Fibroblast of lung (primary cell): Measurements from ENCODE around the gene MED31.

Experiments
- EZH2 ChIP-seq: IDR thresholded peaks from 2 replicates; pipeline ENCODE4 v1.5.1; 2012; ENCODE audit warnings: low read length, control low read depth, mild to moderate bottlenecking; ENCODE audit errors: missing control alignments
- TF ChIP-seq, protein P1 (sequence below), 2 donors: IDR thresholded peaks in 1 of 2; conservative IDR thresholded peaks in 1 of 2; 1 replicate in 1 of 2; 2 replicates in 1 of 2; pipeline ENCODE4 v1.5.1; 2011 to 2012; ENCODE audit warnings: low read length in 2 of 2, control low read depth in 1 of 2, inconsistent platforms in 1 of 2, low read depth in 1 of 2, mild to moderate bottlenecking in 1 of 2

GRCh38 chr17:6596081-6596480, 55.3 kb downstream of the MED31 start:
- TF ChIP-seq, protein P1, sequence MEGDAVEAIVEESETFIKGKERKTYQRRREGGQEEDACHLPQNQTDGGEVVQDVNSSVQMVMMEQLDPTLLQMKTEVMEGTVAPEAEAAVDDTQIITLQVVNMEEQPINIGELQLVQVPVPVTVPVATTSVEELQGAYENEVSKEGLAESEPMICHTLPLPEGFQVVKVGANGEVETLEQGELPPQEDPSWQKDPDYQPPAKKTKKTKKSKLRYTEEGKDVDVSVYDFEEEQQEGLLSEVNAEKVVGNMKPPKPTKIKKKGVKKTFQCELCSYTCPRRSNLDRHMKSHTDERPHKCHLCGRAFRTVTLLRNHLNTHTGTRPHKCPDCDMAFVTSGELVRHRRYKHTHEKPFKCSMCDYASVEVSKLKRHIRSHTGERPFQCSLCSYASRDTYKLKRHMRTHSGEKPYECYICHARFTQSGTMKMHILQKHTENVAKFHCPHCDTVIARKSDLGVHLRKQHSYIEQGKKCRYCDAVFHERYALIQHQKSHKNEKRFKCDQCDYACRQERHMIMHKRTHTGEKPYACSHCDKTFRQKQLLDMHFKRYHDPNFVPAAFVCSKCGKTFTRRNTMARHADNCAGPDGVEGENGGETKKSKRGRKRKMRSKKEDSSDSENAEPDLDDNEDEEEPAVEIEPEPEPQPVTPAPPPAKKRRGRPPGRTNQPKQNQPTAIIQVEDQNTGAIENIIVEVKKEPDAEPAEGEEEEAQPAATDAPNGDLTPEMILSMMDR (conservative IDR thresholded peaks at IDR 0.05 in 1 of 2, IDR thresholded peaks at IDR 0.05 in 1 of 2; ENCODE audit: low read depth in 1 of 2, low read length in 2 of 2), result no peak
- TF ChIP-seq EZH2, result no peak
